GM19193 (cell line): Measurements from ENCODE around the gene PLAC8.

Experiments used
- POLR2A ChIP-seq: IDR thresholded peaks from 4 replicates; pipeline ENCODE4 v1.6.1; 2011; ENCODE audit not compliant: insufficient read depth, insufficient read length; ENCODE audit errors: extremely low read depth

PLAC8 gene, protein sequence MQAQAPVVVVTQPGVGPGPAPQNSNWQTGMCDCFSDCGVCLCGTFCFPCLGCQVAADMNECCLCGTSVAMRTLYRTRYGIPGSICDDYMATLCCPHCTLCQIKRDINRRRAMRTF

DNA sequence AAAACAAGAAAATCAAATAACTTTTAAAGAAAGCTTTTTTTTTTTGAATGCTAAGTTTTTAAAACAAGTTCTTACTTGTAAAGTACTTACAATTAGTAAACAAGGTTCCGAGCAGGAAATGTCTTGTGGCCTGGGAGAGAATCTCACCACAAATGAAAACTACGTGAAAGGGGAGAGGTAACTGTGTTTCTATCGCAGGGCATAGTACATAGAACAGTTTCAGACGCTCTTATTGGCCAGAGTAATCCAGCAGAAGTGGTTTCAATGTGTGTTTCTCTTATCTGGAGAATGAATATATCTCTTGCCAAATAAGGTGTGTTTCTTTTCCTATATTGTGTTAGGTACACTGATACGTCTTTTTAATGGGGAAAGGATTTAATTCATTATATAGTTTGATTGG, at the start of gene PLAC8:
Gene PLAC8, minus strand, starts transcription at position 154 of the 400 bp plus-strand sequence. CDS start 6,808 bp downstream, outside the sequence.
- TF ChIP-seq POLR2A, result no peak

DNA sequence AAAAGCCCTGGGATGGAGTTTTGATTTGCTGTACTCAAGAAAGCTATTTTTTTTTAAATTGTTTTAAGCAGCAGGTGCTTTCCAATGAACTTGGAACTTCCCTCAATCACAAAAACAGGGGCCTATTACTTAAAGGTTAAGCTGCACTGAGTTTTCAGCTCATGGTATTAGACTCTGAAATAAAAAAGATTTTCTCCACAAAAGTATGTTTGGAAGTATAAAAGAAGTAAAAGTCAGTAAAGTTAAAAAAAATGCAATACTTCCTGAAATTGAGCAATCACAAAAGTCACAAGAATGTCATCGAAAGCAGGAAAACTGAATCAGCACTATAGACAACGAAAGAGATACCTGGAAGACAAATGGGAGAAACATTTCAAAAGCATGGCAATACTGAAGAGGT, 38.9 kb upstream of the PLAC8 start:
- TF ChIP-seq POLR2A, result no peak

DNA sequence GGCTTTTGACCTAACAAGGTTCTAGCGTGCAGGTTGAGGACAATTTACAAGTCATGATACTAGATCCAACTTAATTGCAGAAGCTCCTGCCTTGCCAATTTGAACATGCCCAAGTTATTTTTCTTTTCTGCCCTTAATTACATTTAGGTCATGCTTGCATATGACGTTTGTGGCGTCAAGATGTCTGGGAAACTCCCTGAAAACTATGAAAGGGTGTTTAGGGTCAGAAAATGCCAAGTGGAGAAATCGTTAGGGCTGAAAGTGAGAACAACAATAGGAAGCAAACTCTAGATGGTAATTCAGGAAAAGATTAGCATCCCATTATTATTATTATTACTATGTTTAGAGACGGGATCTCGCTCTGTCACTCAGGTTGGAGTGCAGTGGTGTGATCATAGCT, 38.2 kb upstream of the PLAC8 start:
- no peak for TF ChIP-seq POLR2A

DNA sequence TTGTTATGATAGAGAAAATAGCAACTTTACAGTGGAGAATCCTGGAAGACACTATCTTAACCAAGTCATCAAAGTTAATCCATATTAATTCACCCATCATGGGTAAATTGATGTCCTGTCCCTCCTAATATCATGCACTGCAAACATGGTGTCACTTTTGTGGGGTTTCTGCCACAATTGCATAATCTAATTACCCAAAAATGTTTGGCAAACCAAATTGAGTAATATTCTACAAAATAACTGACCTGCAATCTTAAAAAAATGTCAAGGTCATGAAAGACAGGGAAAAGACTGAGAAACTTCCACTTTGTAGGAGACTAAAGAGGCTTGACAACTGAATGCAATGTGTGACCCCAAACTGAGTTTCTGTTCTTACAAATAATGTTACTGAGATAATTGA, 37.1 kb upstream of the PLAC8 start:
- TF ChIP-seq POLR2A, result no peak

DNA sequence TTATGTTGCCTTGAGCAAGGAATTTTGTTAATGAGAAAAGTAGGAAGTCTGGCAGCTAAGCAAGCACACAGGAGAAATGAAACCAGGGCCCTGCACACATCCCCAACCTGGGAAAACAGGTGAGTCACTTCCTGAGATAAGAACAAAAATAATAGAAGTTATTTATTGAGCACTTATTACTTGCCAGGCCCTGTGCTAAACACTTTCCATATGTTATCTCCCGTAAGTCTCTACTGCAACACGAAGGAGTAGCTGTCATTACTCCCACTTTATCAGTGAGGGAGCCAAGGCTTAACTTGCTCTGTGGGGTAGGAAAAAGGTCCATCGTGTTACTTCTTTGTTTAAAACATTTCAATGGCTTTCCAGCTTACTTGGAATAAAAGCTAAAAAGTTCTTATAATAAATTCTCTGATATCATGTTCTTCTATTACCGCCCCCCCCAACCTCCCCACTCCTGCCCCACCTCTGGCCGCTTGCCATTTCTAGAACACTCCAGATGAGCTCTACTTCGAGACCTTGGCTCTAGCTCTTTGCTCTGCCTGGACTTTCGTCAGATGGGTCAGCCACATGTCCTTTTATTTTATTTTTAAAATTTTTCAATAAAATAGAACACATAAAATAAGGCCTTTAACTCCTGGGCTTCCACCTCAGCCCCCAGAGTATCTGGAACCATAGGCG, 36.3 kb upstream of the PLAC8 start:
- no peak for TF ChIP-seq POLR2A

DNA sequence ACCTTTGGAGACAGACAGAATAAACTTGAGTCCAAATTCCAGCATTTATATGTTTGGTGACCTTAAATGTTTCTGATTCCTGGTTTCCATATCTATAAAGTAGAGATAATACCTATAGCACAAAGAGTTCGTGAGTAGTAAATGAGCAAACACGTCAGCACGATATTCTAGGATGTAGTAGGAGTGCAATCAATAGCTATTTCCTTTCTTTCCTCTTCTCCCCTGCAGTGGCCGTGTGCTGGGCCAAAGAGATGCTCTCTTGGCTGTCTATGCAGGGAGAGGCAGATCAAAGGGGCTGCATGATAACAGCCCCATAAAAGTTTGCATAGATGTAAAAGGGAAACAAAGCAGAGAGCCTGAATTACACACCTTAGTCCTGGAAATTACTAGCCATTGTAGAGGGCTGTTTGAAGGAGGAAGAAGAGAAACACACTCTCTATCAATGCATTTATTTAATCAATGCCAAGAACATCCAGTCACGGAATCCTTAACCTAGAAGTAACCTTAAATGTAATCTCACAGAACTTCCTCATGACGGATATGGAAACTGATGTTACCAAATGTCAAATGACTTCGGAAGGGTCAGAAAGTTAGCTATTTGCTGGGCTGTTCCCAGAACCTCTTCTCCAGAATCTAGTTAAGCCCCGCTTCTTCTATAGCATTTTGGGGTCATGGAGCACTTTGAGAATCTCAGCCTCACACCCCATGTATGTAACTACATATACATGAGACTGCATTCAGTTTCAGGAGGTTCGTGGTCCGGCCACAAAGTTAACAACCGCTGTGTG, 35.5 kb upstream of the PLAC8 start:
- no peak for TF ChIP-seq POLR2A

DNA sequence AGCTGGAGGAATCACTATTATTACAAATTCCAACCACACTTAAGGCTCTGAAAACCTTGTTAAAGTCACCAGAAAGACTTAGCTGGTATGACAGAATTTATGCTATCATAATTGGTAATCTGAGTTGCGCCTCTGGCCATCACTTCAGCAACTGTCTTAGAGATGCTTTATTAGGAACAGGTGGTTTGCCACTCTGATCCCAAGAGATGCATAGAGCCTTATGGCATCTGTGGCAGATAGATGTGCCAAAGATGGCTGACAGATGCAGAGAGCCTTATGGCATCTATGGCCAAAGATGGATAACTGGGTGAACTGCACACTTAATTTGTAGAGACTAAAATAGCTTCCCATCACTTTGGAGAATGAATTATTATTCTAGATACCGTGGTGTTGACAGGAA, 32.3 kb upstream of the PLAC8 start:
- TF ChIP-seq POLR2A, result no peak

DNA sequence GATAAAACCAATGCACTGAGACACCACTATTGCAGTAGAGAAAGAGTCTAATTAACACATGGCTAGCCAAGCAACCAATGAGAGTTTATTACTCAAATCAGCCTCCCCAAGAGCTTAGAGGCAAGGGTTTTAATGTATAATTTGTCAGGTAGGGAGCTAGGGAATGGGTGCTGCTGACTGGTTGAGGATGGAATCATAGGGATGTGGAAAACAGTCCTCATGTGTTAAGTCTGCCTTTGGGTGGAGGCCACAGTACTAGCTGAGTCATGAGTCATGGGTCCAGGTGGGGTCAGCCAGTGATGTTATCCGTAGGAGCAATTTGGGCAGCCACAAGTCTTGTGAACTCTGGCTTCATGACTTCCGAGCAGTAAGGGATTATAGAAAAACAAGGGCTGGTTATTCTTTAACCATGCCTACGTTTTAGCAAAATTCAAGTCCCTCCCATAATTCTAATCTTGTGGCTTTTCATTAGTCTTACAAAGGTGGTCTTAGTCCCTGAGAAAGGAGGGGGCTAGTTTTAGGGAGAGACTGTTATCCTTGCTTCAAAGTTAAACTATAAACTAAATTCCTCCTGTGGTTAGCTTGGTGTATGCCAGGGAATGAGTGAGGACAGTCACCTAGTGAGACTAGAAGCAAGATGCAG, 25.1 kb upstream of the PLAC8 start:
- no peak for TF ChIP-seq POLR2A

DNA sequence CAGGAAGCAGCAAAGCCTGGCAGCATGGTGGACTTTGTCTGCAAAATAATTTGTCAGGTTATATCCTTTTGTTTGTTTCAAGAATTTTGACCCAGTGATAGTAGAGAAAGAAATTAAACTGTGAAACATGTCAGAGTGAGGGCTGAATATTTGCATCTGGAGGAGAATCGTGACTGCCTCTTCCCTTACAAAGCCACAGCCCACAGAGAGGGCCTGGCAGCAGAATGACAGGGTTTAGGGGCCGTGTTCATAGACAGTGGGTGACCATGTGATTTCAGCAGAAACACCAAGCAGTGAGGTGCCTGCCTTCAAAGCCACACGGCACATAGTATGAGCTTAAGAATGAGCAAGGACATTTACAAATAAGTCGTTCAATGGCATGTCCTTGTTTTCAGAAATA, 24.4 kb upstream of the PLAC8 start:
- no peak for TF ChIP-seq POLR2A

DNA sequence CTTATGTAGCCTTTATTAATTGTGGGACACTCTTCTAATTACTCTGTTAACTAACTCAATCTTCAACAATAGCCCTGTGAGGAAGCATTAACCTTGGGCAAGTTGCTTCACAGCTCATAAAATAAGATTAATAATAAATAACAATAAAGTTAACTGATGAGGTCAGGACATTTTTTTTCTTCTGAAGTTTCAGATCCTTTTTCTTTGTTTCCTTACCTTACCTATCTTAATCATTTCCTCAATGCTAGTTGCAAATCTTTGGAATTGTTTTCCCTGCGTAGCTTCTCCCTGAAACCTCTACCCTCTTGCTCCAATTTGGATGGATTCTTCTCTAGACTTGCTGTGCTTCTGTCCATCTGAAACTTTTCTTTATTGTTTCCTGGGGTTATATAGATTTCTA, 17.5 kb upstream of the PLAC8 start:
- TF ChIP-seq POLR2A, result no peak

DNA sequence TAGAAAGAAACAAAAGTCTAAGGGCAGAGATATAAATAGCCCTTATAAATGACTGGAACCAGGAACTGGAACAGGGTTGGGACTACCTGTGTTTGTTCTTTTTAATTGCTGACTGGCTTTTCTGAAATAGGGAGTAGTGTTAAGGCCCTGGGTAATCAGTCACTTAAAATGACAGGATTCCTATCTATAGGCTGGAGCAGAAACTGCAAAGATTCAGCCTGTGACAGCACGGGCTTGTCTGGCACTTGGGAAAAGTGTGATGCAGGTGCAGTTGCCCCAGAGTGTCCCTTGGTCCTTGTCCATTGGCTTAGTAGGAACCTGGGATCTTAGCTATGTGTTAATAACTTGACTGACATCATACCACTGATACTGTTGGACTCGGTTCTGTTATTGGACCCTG, 14.7 kb upstream of the PLAC8 start:
- TF ChIP-seq POLR2A, result no peak

DNA sequence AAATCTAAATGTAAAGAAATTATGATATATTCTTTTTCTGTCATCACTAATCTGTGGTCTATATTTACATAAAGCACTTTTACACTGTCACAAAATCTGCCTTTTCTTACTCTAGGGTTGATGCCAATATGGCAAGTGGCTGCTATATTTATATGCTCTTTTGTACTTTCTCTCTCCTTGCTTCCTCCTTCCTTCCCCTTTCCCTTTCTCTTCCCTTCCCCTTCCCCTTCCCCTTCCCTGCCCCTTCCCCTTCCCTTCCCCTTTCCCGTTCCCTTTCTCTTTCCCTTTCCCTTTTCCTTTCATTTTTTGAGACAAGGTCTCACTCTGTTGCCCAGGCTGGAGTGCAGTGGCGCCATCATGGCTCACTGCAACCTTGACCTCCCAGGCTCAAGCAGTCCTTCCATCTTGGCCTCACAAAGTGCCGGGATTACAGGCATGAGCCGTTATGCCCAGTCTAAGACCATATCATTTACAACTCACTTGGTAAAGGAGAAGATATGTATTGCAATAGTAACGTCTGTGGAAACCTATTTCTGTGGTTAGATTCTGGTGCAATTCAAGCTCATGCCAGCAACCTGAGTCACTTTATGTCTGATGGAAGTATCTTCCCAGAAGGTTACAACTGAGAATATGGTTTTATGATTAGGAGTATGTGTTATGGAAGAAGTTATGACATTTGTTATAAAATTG, 13.9 kb upstream of the PLAC8 start:
- TF ChIP-seq POLR2A, result no peak

DNA sequence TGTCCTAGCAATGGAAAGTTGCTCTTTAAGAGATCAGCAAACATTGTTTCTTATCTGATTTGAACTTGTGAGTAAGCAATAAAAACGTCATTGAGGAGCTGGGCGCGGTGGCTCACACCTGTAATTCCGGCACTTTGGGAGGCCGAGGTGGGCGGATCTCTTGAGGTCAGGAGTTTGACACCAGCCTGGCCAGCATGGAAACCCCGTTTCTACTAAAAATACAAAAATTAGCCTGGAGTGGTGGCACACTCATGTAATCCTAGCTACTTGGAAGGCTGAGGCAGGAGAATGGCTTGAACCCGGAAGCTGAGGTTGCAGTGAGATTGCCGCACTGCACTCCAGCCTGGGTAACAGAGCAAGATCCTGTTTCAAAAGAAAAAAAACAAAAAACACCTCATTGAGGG, 11.2 kb upstream of the PLAC8 start:
- no peak for TF ChIP-seq POLR2A

DNA sequence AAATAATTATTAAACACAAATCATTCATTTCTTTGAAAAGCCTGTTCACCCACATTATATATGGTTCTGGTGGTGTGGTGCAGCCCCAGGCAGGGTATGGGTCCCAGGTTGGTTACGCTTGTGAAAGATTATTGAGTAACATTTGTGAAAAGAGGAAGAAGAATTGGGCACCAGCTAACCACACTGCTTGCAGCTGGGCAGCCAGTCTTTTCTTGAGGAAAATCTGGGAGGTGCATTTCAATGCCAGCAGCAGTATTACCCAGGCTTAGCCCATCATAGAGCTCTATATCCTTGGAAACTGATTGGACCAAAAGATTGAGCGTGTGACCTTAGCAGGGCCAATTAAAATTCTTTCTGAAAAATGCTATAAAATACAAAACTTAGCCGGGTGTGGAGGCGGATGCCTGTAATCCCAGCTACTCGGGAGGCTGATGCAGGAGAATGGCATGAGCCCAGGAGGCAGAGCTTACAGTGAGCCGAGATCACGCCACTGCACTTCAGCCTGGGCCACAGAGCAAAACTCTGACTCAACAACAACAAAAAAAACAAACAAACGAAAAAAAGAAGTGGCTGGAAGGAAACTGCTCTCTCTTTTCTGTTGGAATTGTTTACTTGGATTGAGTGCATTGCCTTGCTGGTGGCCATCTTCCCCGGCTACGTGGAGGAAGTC, 9.7 kb upstream of the PLAC8 start:
- no peak for TF ChIP-seq POLR2A
